Sciatic nerve (tissue), 2 donors: ENCODE measurements around the gene TOPAZ1. TPM values are rescaled to one million over a fixed set of nuclear protein-coding genes. Genes with fewer than 3 reads are reported as not detected.

Experiments used
- ATAC-seq: fragments of 200-7000 bp; cut with Tn5 transposase; one replicate; pipeline ENCODE4 v1.9.1; 2020; ENCODE audit warnings: mild to moderate bottlenecking, moderate library complexity
- DNase-seq: peaks from one replicate; pipeline ENCODE4 v3.0.0-alpha.2; 2020; ENCODE audit warnings: low spot score
- intact Hi-C: fragments of 100-400 bp; cut with DNase I; formaldehyde crosslinking; loops from one replicate; pipeline ENCODE4 v1.14.2; 2022
- total RNA-seq: library from RNA; stranded (reverse); fragmentation: NEBNext Ultra II Directional; extraction: Animal tissue kit (Norgen Biotek cat#: 25700); gene quantifications from one replicate; pipeline ENCODE4 v1.2.1, GENCODE V29; 2021
- donor health status: DM: no; HTN: no; CAD: no.
- donor health status: DM: no; HTN: no; CAD: no.

Gene TOPAZ1
- total RNA-seq, 1 donor from 2014 or later: not detected

- DNase-seq: no peak
- intact Hi-C loops: no loop called here
- no peak for ATAC-seq
These were observed 117.6 kb downstream of the TOPAZ1 start for GRCh38 chr3:44359146-44359751.

DNA sequence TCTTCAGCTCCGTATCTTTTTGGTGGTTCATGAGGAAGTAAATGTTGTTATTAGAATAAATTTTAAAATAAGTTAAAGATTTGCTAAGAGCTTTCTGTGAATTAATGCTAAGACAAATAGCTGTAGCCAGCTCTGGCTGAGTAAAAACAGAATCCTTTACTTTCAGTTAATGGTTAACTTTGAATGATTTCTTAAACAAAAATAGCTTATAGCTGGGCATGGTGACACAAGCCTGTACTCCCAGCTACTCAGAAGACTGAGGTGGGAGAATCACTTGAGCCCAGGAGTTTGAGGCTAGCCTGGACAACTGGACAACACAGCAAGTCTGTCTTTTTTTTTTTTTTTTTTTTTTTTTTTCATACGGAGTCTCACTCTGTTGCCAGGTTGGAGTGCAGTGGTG, 121.9 kb downstream of the TOPAZ1 start:
- DNase-seq: no peak
- ATAC-seq: no peak
- intact Hi-C loops: no loop called here

GRCh38 chr3:44365952-44366351, 124.3 kb downstream of the TOPAZ1 start:
- ATAC-seq: no peak
- intact Hi-C loops: no loop called here

GRCh38 chr3:44375450-44375849, 133.8 kb downstream of the TOPAZ1 start:
- no peak for ATAC-seq
- intact Hi-C loops: no loop called here

More at GRCh38 chr3:44365952-44366351, 124.3 kb downstream of the TOPAZ1 start:
- DNase-seq: no peak

More at GRCh38 chr3:44375450-44375849, 133.8 kb downstream of the TOPAZ1 start:
- DNase-seq: no peak

Other genes starting within 250 kb of the TOPAZ1 start
- gene TCAIM, start 96.9 kb downstream of the TOPAZ1 start, total RNA-seq: 35.6 TPM
- 27.6 TPM for gene ZNF445, start 235.8 kb downstream of the TOPAZ1 start, total RNA-seq